ENCODE data around the gene DNAJB14.

The DNAJB14 gene

GRCh38 chr4:99947190-99947578, 766 bp upstream of the DNAJB14 start:
- no peak for DNase-seq (ENCODE audit: low read depth)
- TF ChIP-seq CTCF (IDR thresholded peaks at IDR 0.05; ENCODE audit: low read depth, low read length, missing control alignments) = no peak
- H3K4me3 ChIP-seq (ENCODE audit: low read depth, low read length) = peak overlapping the region; percentile 70
- in situ Hi-C loops (cut with HindIII; ENCODE audit: low sequenced_read_pairs) = no loop called here

GRCh38 chr4:99945718-99946355, 581 bp downstream of the DNAJB14 start:
- in situ Hi-C loops (cut with HindIII; ENCODE audit: low sequenced_read_pairs) = no loop called here
- TF ChIP-seq CTCF (IDR thresholded peaks at IDR 0.05; ENCODE audit: low read depth, low read length, missing control alignments) = no peak
- peak overlapping the region; percentile 70 for H3K4me3 ChIP-seq (ENCODE audit: low read depth, low read length)
- DNase-seq (ENCODE audit: low read depth) = no peak

GRCh38 chr4:99943904-99944437, 2.4 kb downstream of the DNAJB14 start:
- in situ Hi-C loops (cut with HindIII; ENCODE audit: low sequenced_read_pairs) = no loop called here
- DNase-seq (ENCODE audit: low read depth) = no peak
- TF ChIP-seq CTCF (IDR thresholded peaks at IDR 0.05; ENCODE audit: low read depth, low read length, missing control alignments) = no peak
- H3K4me3 ChIP-seq (ENCODE audit: low read depth, low read length) = no peak overlapping the region

- in situ Hi-C loops (cut with HindIII; ENCODE audit: low sequenced_read_pairs) = no loop called here
- no peak for TF ChIP-seq CTCF (IDR thresholded peaks at IDR 0.05; ENCODE audit: low read depth, low read length, missing control alignments)
- no peak for DNase-seq (ENCODE audit: low read depth)
- no peak overlapping the region for H3K4me3 ChIP-seq (ENCODE audit: low read depth, low read length)
Observed at GRCh38 chr4:99938243-99938753, 8.1 kb downstream of the DNAJB14 start.

- no peak for TF ChIP-seq CTCF (IDR thresholded peaks at IDR 0.05; ENCODE audit: low read depth, low read length, missing control alignments)
- in situ Hi-C loops (cut with HindIII; ENCODE audit: low sequenced_read_pairs) = no loop called here
Observed at GRCh38 chr4:99934891-99935290, 11.5 kb downstream of the DNAJB14 start.

GRCh38 chr4:99927566-99927965, 18.9 kb downstream of the DNAJB14 start:
- H3K4me3 ChIP-seq (ENCODE audit: low read depth, low read length) = no peak overlapping the region
- TF ChIP-seq CTCF (IDR thresholded peaks at IDR 0.05; ENCODE audit: low read depth, low read length, missing control alignments) = no peak
- no peak for DNase-seq (ENCODE audit: low read depth)
- in situ Hi-C loops (cut with HindIII; ENCODE audit: low sequenced_read_pairs) = no loop called here

More at GRCh38 chr4:99934891-99935290, 11.5 kb downstream of the DNAJB14 start:
- no peak for DNase-seq (ENCODE audit: low read depth)
- no peak overlapping the region for H3K4me3 ChIP-seq (ENCODE audit: low read depth, low read length)

Data from astrocyte of the cerebellum (primary cell).